K562 (cell line): Measurements from ENCODE around the gene IFI30. TPM values are rescaled to one million over a fixed set of nuclear protein-coding genes. Genes with fewer than 3 reads are reported as not detected.

ENCODE experiments used
- ATAC-seq: fragments of 200-7000 bp; cut with Tn5 transposase; 3 replicates; pipeline ENCODE4 v1.9.1; 2020; ENCODE audit warnings: moderate library complexity
- BruUV-seq: library from RNA; stranded (reverse); fragments of 400-500 nt; replicated peaks from 2 replicates; lab custom pipeline; 2021; lab: Mats Ljungman, UMichigan
- CTCF ChIA-PET: fragments of 300-600 bp; formaldehyde crosslinking; extraction: SDS; loops from one replicate; lab custom pipeline; 2021; ENCODE audit warnings: low intra/inter-chr PET ratio; lab: Yijun Ruan, JAX
- POLR2A ChIA-PET: fragments of 300-600, 350-650 bp; sonication (Branson Sonifier 250); formaldehyde crosslinking; extraction: SDS; loops from one replicate; lab custom pipeline; 2021; ENCODE audit warnings: antibody characterized with exemption, inconsistent platforms; lab: Yijun Ruan, JAX
- DNase-seq, 4 experiments: peaks; one replicate each; pipeline versions ENCODE4 v3.0.0 to v3.0.0-alpha.2; 2011 to 2018; ENCODE audit warnings: low spot score in 3 of 4, mixed read lengths in 3 of 4; ENCODE audit errors: extremely low read depth in 1 of 4
- FAIRE-seq: peaks from 2 replicates; lab custom pipeline; 2011; peaks lifted over from hg19 to GRCh38; lab: Jason Lieb, UNC
- H2AFZ ChIP-seq: 2 replicates; pipeline ENCODE4 v1.6.0; 2011; ENCODE audit warnings: low read depth, low read length, control low read depth, inconsistent platforms
- H3K27ac ChIP-seq: fragments of 200-600 bp; 3 replicates; pipeline ENCODE4 v1.8.0; 2011; ENCODE audit warnings: low read depth, mild to moderate bottlenecking, control low read depth, inconsistent platforms, low read length, moderate library complexity, mixed read lengths; ENCODE audit errors: extremely low read depth
- H3K27me3 ChIP-seq, 2 experiments: fragments of 300-600 bp in 1 of 2; 2 replicates in 1 of 2; 3 replicates in 1 of 2; pipeline versions ENCODE4 v1.6.0 to v1.8.0; 2011; ENCODE audit warnings: inconsistent platforms in 2 of 2, low read length in 2 of 2, mild to moderate bottlenecking in 1 of 2, mixed read lengths in 1 of 2, moderate library complexity in 1 of 2; ENCODE audit not compliant: control insufficient read depth in 2 of 2, insufficient read depth in 2 of 2
- H3K36me3 ChIP-seq: fragments of 300-600 bp; 3 replicates; pipeline ENCODE4 v1.8.0; 2011; ENCODE audit warnings: mild to moderate bottlenecking, low read length, inconsistent platforms; ENCODE audit not compliant: control insufficient read depth, insufficient read depth
- H3K4me1 ChIP-seq, 2 experiments: fragments of 200-600 bp in 1 of 2; replicated peaks in 1 of 2; 2 replicates in 1 of 2; 3 replicates in 1 of 2; pipeline versions ENCODE4 v1.5.1 to v1.8.0; 2011; ENCODE audit warnings: inconsistent platforms in 2 of 2, low read length in 2 of 2, mild to moderate bottlenecking in 1 of 2, mixed read lengths in 1 of 2, moderate library complexity in 1 of 2; ENCODE audit not compliant: control insufficient read depth in 2 of 2, insufficient read depth in 2 of 2
- H3K4me2 ChIP-seq: 2 replicates; pipeline ENCODE4 v1.6.1; 2011; ENCODE audit warnings: low read length, control low read depth, inconsistent platforms, mixed read lengths; ENCODE audit not compliant: insufficient read depth
- H3K4me3 ChIP-seq: fragments of 200-600 bp; sonication (generic), shearing (Covaris generic); 2 replicates; pipeline ENCODE4 v1.5.1; 2016; ENCODE audit warnings: control low read depth, inconsistent platforms
- H3K79me2 ChIP-seq: fragments of 200-600 bp; 3 replicates; pipeline ENCODE4 v1.8.0; 2011; ENCODE audit warnings: low read length, inconsistent platforms; ENCODE audit not compliant: control insufficient read depth, insufficient read depth
- H3K9ac ChIP-seq, 2 experiments: 2 replicates each; pipeline versions ENCODE4 v1.6.0 to v1.6.1; 2011; ENCODE audit warnings: low read depth in 2 of 2, low read length in 2 of 2, control low read depth in 1 of 2, inconsistent platforms in 1 of 2, mild to moderate bottlenecking in 1 of 2, mixed read lengths in 1 of 2; ENCODE audit not compliant: insufficient read depth in 1 of 2
- H3K9me1 ChIP-seq: one replicate; pipeline ENCODE4 v1.6.0; 2011; ENCODE audit warnings: inconsistent platforms, mild to moderate bottlenecking, low read length, moderate library complexity; ENCODE audit not compliant: control insufficient read depth, insufficient read depth
- H3K9me3 ChIP-seq: replicated peaks from 2 replicates; pipeline ENCODE4 v1.5.1; 2011; ENCODE audit warnings: low read depth, low read length, inconsistent platforms; ENCODE audit not compliant: control insufficient read depth, insufficient read depth
- H4K20me1 ChIP-seq: replicated peaks from 2 replicates; pipeline ENCODE4 v1.6.1; 2011; ENCODE audit warnings: low read length, inconsistent platforms, mixed read lengths; ENCODE audit not compliant: control insufficient read depth, insufficient read depth
- BACH1 ChIP-seq: fragments of 200-800 bp; sonication (Bioruptor generic); IDR thresholded peaks from 2 replicates; pipeline ENCODE4 v1.6.1; 2016; ENCODE audit warnings: missing genetic modification characterization, missing compliant biosample characterization
- CREBBP ChIP-seq: IDR thresholded peaks from one replicate; pipeline ENCODE4 v1.6.1; 2012; ENCODE audit warnings: low read depth, mild to moderate bottlenecking, control low read depth, inconsistent platforms, low read length
- GABPA ChIP-seq: fragments of 200-800 bp; sonication (Bioruptor generic); conservative IDR thresholded peaks from 2 replicates; pipeline ENCODE4 v1.6.1; 2016; ENCODE audit warnings: low read depth, missing genetic modification characterization, missing compliant biosample characterization
- PURB ChIP-seq: sonication (generic); formaldehyde crosslinking; IDR thresholded peaks from 2 replicates; pipeline ENCODE4 v1.9.0; 2021; ENCODE audit warnings: low read depth, mild to moderate bottlenecking, missing genetic modification reagents
- SMARCE1 ChIP-seq: fragments of 450-650 bp; IDR thresholded peaks from 2 replicates; pipeline ENCODE4 v1.7.1; 2016; ENCODE audit warnings: mild to moderate bottlenecking
- TAF15 ChIP-seq: fragments of 200-400 bp; formaldehyde crosslinking; IDR thresholded peaks from 2 replicates; pipeline ENCODE4 v1.6.1; 2017; ENCODE audit warnings: mild to moderate bottlenecking, low read depth, low read length, moderate library complexity
- ZNF134 ChIP-seq: fragments of 250-450 bp; sonication (Bioruptor Pico); conservative IDR thresholded peaks from 2 replicates; pipeline ENCODE4 v1.4.0; 2020
- WGBS: fragments of 100-300 bp; shearing (Covaris generic); methylation state at CpG from one replicate; pipeline ENCODE4 v1.1.6; 2016; ENCODE audit warnings: low coverage, mixed read lengths; ENCODE audit not compliant: insufficient coverage; ENCODE audit errors: missing lambda C conversion rate; 5-methylcytosine and 5-hydroxymethylcytosine counted together
- in situ Hi-C: fragments of 300-500 bp; cut with MboI; formaldehyde crosslinking; loops from 4 replicates; pipeline ENCODE4 v1.15.0; 2018; ENCODE audit warnings: inconsistent platforms, mixed read lengths
- intact Hi-C: fragments of 100-400 bp; cut with micrococcal nuclease; formaldehyde crosslinking; loops from 2 replicates; pipeline ENCODE4 v1.14.2; 2022
- polyA plus RNA-seq, 8 experiments: library from polyadenylated mRNA; depleted of rRNA in 4 of 8; stranded (reverse) in 5 of 8; unstranded in 3 of 8; fragments of >200 nt; fragmentation: Nextera tagmentation in 2 of 8; fragmentation: Illumina TruSeq in 1 of 8; extraction: Ambion mirVana in 2 of 8; extraction: Trizol in 1 of 8; gene quantifications; 2 replicates each; pipeline versions ENCODE4 v1.2.1 to v1.2.3, GENCODE V29; 2011 to 2014; ENCODE audit warnings: inconsistent platforms in 1 of 8, missing spikeins in 1 of 8
- total RNA-seq, 7 experiments: library from RNA; depleted of rRNA in 6 of 7; stranded (reverse); fragments of >200 nt in 6 of 7; fragmentation: Illumina TruSeq in 2 of 7; extraction: Trizol in 2 of 7; gene quantifications; 2 replicates each; pipeline versions ENCODE4 v1.2.1 to v1.2.3, GENCODE V29; 2011 to 2021; ENCODE audit warnings: low replicate concordance in 1 of 7
- TF ChIP-seq, protein P1 (sequence below), 2 experiments: IDR thresholded peaks; 2 replicates each; pipeline ENCODE4 v1.6.1; 2011; ENCODE audit warnings: borderline replicate concordance in 1 of 2, control low read depth in 1 of 2, low read depth in 1 of 2, low read length in 1 of 2, mild to moderate bottlenecking in 1 of 2, mixed read lengths in 1 of 2, moderate library complexity in 1 of 2; ENCODE audit not compliant: insufficient read depth in 1 of 2, insufficient read length in 1 of 2, poor library complexity in 1 of 2, severe bottlenecking in 1 of 2; ENCODE audit errors: extremely low read depth in 1 of 2
- TF ChIP-seq, protein P2 (sequence below): fragments of 250-450 bp; sonication (Bioruptor Pico); IDR thresholded peaks from 2 replicates; pipeline ENCODE4 v1.5.1; 2021; ENCODE audit warnings: mild to moderate bottlenecking
- TF ChIP-seq, protein P3 (sequence below): fragments of 450-650 bp; IDR thresholded peaks from 2 replicates; pipeline ENCODE4 v1.6.1; 2017; ENCODE audit warnings: antibody characterized with exemption, mild to moderate bottlenecking
- TF ChIP-seq, protein P4 (sequence below): fragments of 250-450 bp; sonication (Bioruptor Pico); IDR thresholded peaks from 2 replicates; pipeline ENCODE4 v1.4.0; 2020; ENCODE audit warnings: mild to moderate bottlenecking, moderate library complexity

Gene IFI30
- total and polyA plus RNA-seq, 9 of the 15 experiments (the other 6 are each of a cell fraction or from before 2014, with no cell fraction given), result 63.7 to 430 (median 109) TPM

DNA sequence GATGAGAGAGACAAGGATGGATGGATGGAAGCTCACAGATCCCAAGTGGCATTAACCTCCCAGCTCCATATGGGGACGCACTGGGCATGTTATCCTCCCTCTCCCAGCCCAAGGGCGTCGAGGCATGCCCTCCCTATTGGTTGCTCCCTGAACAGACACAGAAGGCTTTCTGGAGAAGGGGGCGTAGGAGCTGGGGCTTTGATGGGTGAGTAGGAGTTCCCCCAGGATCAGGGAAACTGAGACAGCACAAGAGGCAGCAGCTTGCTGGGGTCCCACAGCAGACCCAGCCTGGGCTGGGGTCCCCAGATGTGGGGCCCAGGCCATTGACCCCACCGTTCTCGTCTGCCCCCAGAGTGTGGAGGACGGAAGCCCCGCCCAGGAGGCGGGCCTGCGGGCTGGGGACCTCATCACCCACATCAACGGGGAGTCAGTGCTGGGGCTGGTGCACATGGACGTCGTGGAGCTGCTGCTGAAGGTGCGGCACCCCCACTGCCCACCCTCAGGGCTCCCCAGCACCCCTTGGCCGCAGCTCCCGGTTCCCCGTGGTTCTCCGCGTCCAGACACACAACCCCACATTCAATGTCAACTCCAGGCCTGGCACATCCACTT, 28.1 kb upstream of the IFI30 start (continued):
- TF ChIP-seq, protein P1, sequence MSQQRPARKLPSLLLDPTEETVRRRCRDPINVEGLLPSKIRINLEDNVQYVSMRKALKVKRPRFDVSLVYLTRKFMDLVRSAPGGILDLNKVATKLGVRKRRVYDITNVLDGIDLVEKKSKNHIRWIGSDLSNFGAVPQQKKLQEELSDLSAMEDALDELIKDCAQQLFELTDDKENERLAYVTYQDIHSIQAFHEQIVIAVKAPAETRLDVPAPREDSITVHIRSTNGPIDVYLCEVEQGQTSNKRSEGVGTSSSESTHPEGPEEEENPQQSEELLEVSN (IDR thresholded peaks at IDR 0.05; ENCODE audit: borderline replicate concordance in 1 of 2, extremely low read depth in 1 of 2, insufficient read depth in 1 of 2, insufficient read length in 1 of 2, low read depth in 1 of 2, low read length in 1 of 2, poor library complexity in 1 of 2, severe bottlenecking in 1 of 2), result no peak

DNA sequence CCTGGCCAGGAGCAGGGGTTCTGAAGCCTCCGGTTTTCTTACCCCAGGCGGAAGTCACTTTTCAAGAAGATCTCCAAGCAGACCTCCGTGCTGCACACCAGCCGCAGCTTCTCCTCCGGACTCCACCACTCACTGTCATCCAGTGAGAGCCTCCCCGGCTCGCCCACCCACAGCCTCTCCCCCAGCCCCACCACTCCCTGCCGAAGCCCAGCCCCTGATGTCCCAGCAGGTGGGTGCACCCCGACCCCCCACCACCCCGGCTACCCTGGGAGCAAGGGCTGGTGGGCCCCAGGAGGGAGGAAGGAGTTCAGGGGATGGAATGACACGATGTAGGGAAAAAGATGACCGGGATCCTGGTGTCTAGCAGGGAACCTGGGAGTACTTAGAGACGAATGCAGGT, 26.2 kb upstream of the IFI30 start:
- Histone ChIP-seq H3K9me3 (no peaks in the 10 kb centered on the region), H3K27me3 (no peaks in the 10 kb centered on the region), H3K79me2 (no peaks in the 10 kb centered on the region), H3K36me3 (peaks cover 47% of the 10 kb centered on the region; the same call in 2 of the 3 replicates), H3K9ac (0 out of 4 replicates have a peak overlapping the region, but pooled peaks of 1 of the 2 experiments have one; percentile 17), H4K20me1 (no peaks in the 10 kb centered on the region), H3K9me1 (no peaks in the 10 kb centered on the region), H2AFZ (no peak overlapping the region), H3K4me1 (peaks cover 6 to 29% of the 10 kb centered on the region in 2 experiments; a peak in 3 of 5 replicates), H3K4me3 (no peak overlapping the region), H3K4me2 (no peak overlapping the region), H3K27ac (no peak overlapping the region)
- BruUV-seq, result no TSS peak
- no peak for FAIRE-seq
- ChIA-PET CTCF (no interaction called here), POLR2A (interaction anchor here (0.6 to 1.3 kb wide), 2 partner anchors 132 to 134 kb away, joined by 3 read pairs; partner anchors contain the start of gene JUND)
- in situ Hi-C loops (no loop called here), intact Hi-C loops (no loop called here)
- no peak for ATAC-seq
- no peak for DNase-seq
- WGBS, result 84% methylated on average over 9 of the region's 13 CpGs
- TF ChIP-seq GABPA (tag) (no peak), PURB (CRISPR knock-in tag) (no peak), ZNF134 (CRISPR knock-in tag) (no peak), SMARCE1 (no peak), TAF15 (no peak), CREBBP (no peak), BACH1 (tag) (no peak)
- TF ChIP-seq, protein P2, sequence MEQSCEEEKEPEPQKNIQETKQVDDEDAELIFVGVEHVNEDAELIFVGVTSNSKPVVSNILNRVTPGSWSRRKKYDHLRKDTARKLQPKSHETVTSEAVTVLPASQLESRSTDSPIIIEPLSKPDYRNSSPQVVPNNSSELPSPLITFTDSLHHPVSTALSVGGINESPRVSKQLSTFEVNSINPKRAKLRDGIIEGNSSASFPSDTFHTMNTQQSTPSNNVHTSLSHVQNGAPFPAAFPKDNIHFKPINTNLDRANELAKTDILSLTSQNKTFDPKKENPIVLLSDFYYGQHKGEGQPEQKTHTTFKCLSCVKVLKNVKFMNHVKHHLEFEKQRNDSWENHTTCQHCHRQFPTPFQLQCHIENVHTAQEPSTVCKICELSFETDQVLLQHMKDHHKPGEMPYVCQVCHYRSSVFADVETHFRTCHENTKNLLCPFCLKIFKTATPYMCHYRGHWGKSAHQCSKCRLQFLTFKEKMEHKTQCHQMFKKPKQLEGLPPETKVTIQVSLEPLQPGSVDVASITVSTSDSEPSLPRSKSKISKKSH (CRISPR knock-in tag), result no peak
- TF ChIP-seq, protein P3, sequence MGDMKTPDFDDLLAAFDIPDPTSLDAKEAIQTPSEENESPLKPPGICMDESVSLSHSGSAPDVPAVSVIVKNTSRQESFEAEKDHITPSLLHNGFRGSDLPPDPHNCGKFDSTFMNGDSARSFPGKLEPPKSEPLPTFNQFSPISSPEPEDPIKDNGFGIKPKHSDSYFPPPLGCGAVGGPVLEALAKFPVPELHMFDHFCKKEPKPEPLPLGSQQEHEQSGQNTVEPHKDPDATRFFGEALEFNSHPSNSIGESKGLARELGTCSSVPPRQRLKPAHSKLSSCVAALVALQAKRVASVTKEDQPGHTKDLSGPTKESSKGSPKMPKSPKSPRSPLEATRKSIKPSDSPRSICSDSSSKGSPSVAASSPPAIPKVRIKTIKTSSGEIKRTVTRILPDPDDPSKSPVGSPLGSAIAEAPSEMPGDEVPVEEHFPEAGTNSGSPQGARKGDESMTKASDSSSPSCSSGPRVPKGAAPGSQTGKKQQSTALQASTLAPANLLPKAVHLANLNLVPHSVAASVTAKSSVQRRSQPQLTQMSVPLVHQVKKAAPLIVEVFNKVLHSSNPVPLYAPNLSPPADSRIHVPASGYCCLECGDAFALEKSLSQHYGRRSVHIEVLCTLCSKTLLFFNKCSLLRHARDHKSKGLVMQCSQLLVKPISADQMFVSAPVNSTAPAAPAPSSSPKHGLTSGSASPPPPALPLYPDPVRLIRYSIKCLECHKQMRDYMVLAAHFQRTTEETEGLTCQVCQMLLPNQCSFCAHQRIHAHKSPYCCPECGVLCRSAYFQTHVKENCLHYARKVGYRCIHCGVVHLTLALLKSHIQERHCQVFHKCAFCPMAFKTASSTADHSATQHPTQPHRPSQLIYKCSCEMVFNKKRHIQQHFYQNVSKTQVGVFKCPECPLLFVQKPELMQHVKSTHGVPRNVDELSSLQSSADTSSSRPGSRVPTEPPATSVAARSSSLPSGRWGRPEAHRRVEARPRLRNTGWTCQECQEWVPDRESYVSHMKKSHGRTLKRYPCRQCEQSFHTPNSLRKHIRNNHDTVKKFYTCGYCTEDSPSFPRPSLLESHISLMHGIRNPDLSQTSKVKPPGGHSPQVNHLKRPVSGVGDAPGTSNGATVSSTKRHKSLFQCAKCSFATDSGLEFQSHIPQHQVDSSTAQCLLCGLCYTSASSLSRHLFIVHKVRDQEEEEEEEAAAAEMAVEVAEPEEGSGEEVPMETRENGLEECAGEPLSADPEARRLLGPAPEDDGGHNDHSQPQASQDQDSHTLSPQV, result no peak
- TF ChIP-seq, protein P4, sequence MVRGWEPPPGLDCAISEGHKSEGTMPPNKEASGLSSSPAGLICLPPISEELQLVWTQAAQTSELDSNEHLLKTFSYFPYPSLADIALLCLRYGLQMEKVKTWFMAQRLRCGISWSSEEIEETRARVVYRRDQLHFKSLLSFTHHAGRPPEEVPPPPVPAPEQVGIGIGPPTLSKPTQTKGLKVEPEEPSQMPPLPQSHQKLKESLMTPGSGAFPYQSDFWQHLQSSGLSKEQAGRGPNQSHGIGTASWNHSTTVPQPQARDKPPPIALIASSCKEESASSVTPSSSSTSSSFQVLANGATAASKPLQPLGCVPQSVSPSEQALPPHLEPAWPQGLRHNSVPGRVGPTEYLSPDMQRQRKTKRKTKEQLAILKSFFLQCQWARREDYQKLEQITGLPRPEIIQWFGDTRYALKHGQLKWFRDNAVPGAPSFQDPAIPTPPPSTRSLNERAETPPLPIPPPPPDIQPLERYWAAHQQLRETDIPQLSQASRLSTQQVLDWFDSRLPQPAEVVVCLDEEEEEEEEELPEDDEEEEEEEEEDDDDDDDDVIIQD (CRISPR knock-in tag), result no peak
